ENCODE results near the gene EHMT1. TPM values are rescaled to one million over a fixed set of nuclear protein-coding genes. Genes with fewer than 3 reads are reported as not detected.

Gene EHMT1
- total RNA-seq, 1 donor from 2014 or later, result 96.5 TPM

GRCh38 chr9:137827908-137828526 lies 209.2 kb downstream of the EHMT1 start:
- H3K4me1 Mint-ChIP-seq (ENCODE audit: low read depth), result no peaks in the 10 kb centered on the region
- intact Hi-C loops (cut with micrococcal nuclease), result no loop called here
- no peak overlapping the region for H3K27ac Mint-ChIP-seq
- H3K4me3 Mint-ChIP-seq (ENCODE audit: low read depth), result no peak overlapping the region
- no peak for DNase-seq (ENCODE audit: low spot score)
- peaks cover 42% of the 10 kb centered on the region for H3K36me3 Mint-ChIP-seq (ENCODE audit: low read depth)
- H3K27me3 Mint-ChIP-seq (ENCODE audit: low read depth), result no peaks in the 10 kb centered on the region
- H3K9me3 Mint-ChIP-seq, result no peaks in the 10 kb centered on the region

- no peak for DNase-seq (ENCODE audit: low spot score)
- Mint-ChIP-seq H3K27me3 (ENCODE audit: low read depth) (no peaks in the 10 kb centered on the region), H3K9me3 (no peaks in the 10 kb centered on the region), H3K4me3 (ENCODE audit: low read depth) (no peak overlapping the region), H3K4me1 (ENCODE audit: low read depth) (no peaks in the 10 kb centered on the region), H3K27ac (no peak overlapping the region), H3K36me3 (ENCODE audit: low read depth) (peaks cover 41% of the 10 kb centered on the region)
- intact Hi-C loops (cut with micrococcal nuclease), result no loop called here
Observed at GRCh38 chr9:137828527-137829259, 209.9 kb downstream of the EHMT1 start.

GRCh38 chr9:137829260-137829996 lies 210.6 kb downstream of the EHMT1 start:
- Mint-ChIP-seq H3K9me3 (no peaks in the 10 kb centered on the region), H3K36me3 (ENCODE audit: low read depth) (peaks cover 37% of the 10 kb centered on the region), H3K27me3 (ENCODE audit: low read depth) (no peaks in the 10 kb centered on the region), H3K4me1 (ENCODE audit: low read depth) (no peaks in the 10 kb centered on the region), H3K4me3 (ENCODE audit: low read depth) (no peak overlapping the region), H3K27ac (no peak overlapping the region)
- no peak for DNase-seq (ENCODE audit: low spot score)
- intact Hi-C loops (cut with micrococcal nuclease), result no loop called here

GRCh38 chr9:137832191-137832700 lies 213.4 kb downstream of the EHMT1 start:
- H3K4me1 Mint-ChIP-seq (ENCODE audit: low read depth), result no peaks in the 10 kb centered on the region

GRCh38 chr9:137832830-137833590 lies 214.2 kb downstream of the EHMT1 start:
- Mint-ChIP-seq H3K4me1 (ENCODE audit: low read depth) (no peaks in the 10 kb centered on the region), H3K36me3 (ENCODE audit: low read depth) (peaks cover 18% of the 10 kb centered on the region), H3K27me3 (ENCODE audit: low read depth) (no peaks in the 10 kb centered on the region), H3K9me3 (no peaks in the 10 kb centered on the region), H3K4me3 (ENCODE audit: low read depth) (no peak overlapping the region), H3K27ac (no peak overlapping the region)
- no peak for DNase-seq (ENCODE audit: low spot score)
- intact Hi-C loops (cut with micrococcal nuclease), result no loop called here

More at GRCh38 chr9:137832191-137832700, 213.4 kb downstream of the EHMT1 start:
- Mint-ChIP-seq H3K36me3 (ENCODE audit: low read depth) (peaks cover 18% of the 10 kb centered on the region), H3K27me3 (ENCODE audit: low read depth) (no peaks in the 10 kb centered on the region), H3K4me3 (ENCODE audit: low read depth) (no peak overlapping the region), H3K9me3 (no peaks in the 10 kb centered on the region), H3K27ac (no peak overlapping the region)
- intact Hi-C loops (cut with micrococcal nuclease), result no loop called here
- no peak for DNase-seq (ENCODE audit: low spot score)

- no peak overlapping the region for H3K27ac Mint-ChIP-seq
- no peak for DNase-seq (ENCODE audit: low spot score)
- H3K36me3 Mint-ChIP-seq (ENCODE audit: low read depth), result peaks cover 18% of the 10 kb centered on the region
- no peaks in the 10 kb centered on the region for H3K4me1 Mint-ChIP-seq (ENCODE audit: low read depth)
- no peak overlapping the region for H3K4me3 Mint-ChIP-seq (ENCODE audit: low read depth)
- no peaks in the 10 kb centered on the region for H3K27me3 Mint-ChIP-seq (ENCODE audit: low read depth)
- intact Hi-C loops (cut with micrococcal nuclease), result no loop called here
- no peaks in the 10 kb centered on the region for H3K9me3 Mint-ChIP-seq
Observed at GRCh38 chr9:137833721-137834613, 215.2 kb downstream of the EHMT1 start.

GRCh38 chr9:137834846-137835546 lies 216.2 kb downstream of the EHMT1 start:
- intact Hi-C loops (cut with micrococcal nuclease), result no loop called here
- Mint-ChIP-seq H3K27ac (no peak overlapping the region), H3K4me1 (ENCODE audit: low read depth) (no peaks in the 10 kb centered on the region)

GRCh38 chr9:137836151-137836830 lies 217.5 kb downstream of the EHMT1 start:
- H3K4me1 Mint-ChIP-seq (ENCODE audit: low read depth), result no peaks in the 10 kb centered on the region
- no peaks in the 10 kb centered on the region for H3K9me3 Mint-ChIP-seq
- no peaks in the 10 kb centered on the region for H3K27me3 Mint-ChIP-seq (ENCODE audit: low read depth)
- no peak overlapping the region for H3K27ac Mint-ChIP-seq
- intact Hi-C loops (cut with micrococcal nuclease), result no loop called here
- DNase-seq (ENCODE audit: low spot score), result no peak
- no peak overlapping the region for H3K4me3 Mint-ChIP-seq (ENCODE audit: low read depth)
- H3K36me3 Mint-ChIP-seq (ENCODE audit: low read depth), result peaks cover 13% of the 10 kb centered on the region

More at GRCh38 chr9:137834846-137835546, 216.2 kb downstream of the EHMT1 start:
- Mint-ChIP-seq H3K36me3 (ENCODE audit: low read depth) (peaks cover 13% of the 10 kb centered on the region), H3K27me3 (ENCODE audit: low read depth) (no peaks in the 10 kb centered on the region), H3K4me3 (ENCODE audit: low read depth) (no peak overlapping the region), H3K9me3 (no peaks in the 10 kb centered on the region)
- no peak for DNase-seq (ENCODE audit: low spot score)

- DNase-seq (ENCODE audit: low spot score), result no peak
- Mint-ChIP-seq H3K36me3 (ENCODE audit: low read depth) (peaks cover 13% of the 10 kb centered on the region), H3K4me3 (ENCODE audit: low read depth) (no peak overlapping the region), H3K27me3 (ENCODE audit: low read depth) (no peaks in the 10 kb centered on the region), H3K9me3 (no peaks in the 10 kb centered on the region), H3K4me1 (ENCODE audit: low read depth) (no peaks in the 10 kb centered on the region), H3K27ac (no peak overlapping the region)
- intact Hi-C loops (cut with micrococcal nuclease), result no loop called here
Observed at GRCh38 chr9:137836831-137837241, 218.0 kb downstream of the EHMT1 start.

GRCh38 chr9:137837345-137838278 lies 218.8 kb downstream of the EHMT1 start:
- H3K36me3 Mint-ChIP-seq (ENCODE audit: low read depth), result peaks cover 11% of the 10 kb centered on the region
- no peaks in the 10 kb centered on the region for H3K27me3 Mint-ChIP-seq (ENCODE audit: low read depth)
- H3K27ac Mint-ChIP-seq, result no peak overlapping the region
- no peaks in the 10 kb centered on the region for H3K4me1 Mint-ChIP-seq (ENCODE audit: low read depth)
- no peaks in the 10 kb centered on the region for H3K9me3 Mint-ChIP-seq
- no peak for DNase-seq (ENCODE audit: low spot score)
- intact Hi-C loops (cut with micrococcal nuclease), result no loop called here
- H3K4me3 Mint-ChIP-seq (ENCODE audit: low read depth), result no peak overlapping the region

Measured in activated T-helper 2 cell treated with anti-CD3 and anti-CD28 coated beads, Interferon-gamma antibody, Interleukin-2, Interleukin-4, amounts not matched to agents 10 μg/mL and 5 μg/mL and 100 μg/mL, durations not matched to agents 14 hours and 24 hours and 36 hours (primary cell).